Sigmoid colon (tissue), 4 donors: ENCODE data around the gene PDCL3.

Experiments used
- POLR2A ChIP-seq, 2 donors: fragments of 450-650 bp; IDR thresholded peaks; one replicate each; pipeline ENCODE4 v1.6.1; 2016; ENCODE audit warnings: antibody characterized with exemption in 2 of 2, mild to moderate bottlenecking in 2 of 2, moderate library complexity in 2 of 2
- POLR2AphosphoS5 ChIP-seq, 4 donors: sonication (generic); formaldehyde crosslinking; IDR thresholded peaks; one replicate each; pipeline ENCODE4 v1.6.1; 2017; ENCODE audit warnings: antibody characterized with exemption in 4 of 4
- TF ChIP-seq, protein P1 (sequence below), 4 experiments: fragments of 450-650 bp in 3 of 4; fragments of 200-600 bp in 1 of 4; IDR thresholded peaks; one replicate each; pipeline ENCODE4 v1.5.1; 2016 to 2019; ENCODE audit warnings: antibody characterized with exemption in 4 of 4, mild to moderate bottlenecking in 3 of 4, moderate library complexity in 2 of 4

GRCh38 chr2:100542418-100542817 lies 20.4 kb upstream of the PDCL3 start:
- no peak for TF ChIP-seq POLR2A (IDR thresholded peaks at IDR 0.05)
- TF ChIP-seq, protein P1, sequence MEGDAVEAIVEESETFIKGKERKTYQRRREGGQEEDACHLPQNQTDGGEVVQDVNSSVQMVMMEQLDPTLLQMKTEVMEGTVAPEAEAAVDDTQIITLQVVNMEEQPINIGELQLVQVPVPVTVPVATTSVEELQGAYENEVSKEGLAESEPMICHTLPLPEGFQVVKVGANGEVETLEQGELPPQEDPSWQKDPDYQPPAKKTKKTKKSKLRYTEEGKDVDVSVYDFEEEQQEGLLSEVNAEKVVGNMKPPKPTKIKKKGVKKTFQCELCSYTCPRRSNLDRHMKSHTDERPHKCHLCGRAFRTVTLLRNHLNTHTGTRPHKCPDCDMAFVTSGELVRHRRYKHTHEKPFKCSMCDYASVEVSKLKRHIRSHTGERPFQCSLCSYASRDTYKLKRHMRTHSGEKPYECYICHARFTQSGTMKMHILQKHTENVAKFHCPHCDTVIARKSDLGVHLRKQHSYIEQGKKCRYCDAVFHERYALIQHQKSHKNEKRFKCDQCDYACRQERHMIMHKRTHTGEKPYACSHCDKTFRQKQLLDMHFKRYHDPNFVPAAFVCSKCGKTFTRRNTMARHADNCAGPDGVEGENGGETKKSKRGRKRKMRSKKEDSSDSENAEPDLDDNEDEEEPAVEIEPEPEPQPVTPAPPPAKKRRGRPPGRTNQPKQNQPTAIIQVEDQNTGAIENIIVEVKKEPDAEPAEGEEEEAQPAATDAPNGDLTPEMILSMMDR (IDR thresholded peaks at IDR 0.05): no peak
- no peak for TF ChIP-seq POLR2AphosphoS5 (IDR thresholded peaks at IDR 0.05)
